Muscle layer of duodenum (tissue), 2 donors: Measurements from ENCODE around the gene TUBB4B.

Source experiments
- H3K27ac ChIP-seq: one replicate; pipeline ENCODE4 v1.7.0; 2013; ENCODE audit warnings: mild to moderate bottlenecking, low read length
- H3K27me3 ChIP-seq: one replicate; pipeline ENCODE4 v1.7.0; 2013; ENCODE audit warnings: low read depth, mild to moderate bottlenecking, control low read depth, low read length
- H3K36me3 ChIP-seq, 2 donors: one replicate each; pipeline ENCODE4 v1.7.0; 2013; ENCODE audit warnings: low read length in 2 of 2, control low read depth in 1 of 2, mild to moderate bottlenecking in 1 of 2; ENCODE audit not compliant: insufficient read depth in 2 of 2, control insufficient read depth in 1 of 2
- H3K4me1 ChIP-seq, 2 donors: one replicate each; pipeline ENCODE4 v1.7.0; 2013; ENCODE audit warnings: low read length in 2 of 2, mild to moderate bottlenecking in 2 of 2, control low read depth in 1 of 2, moderate library complexity in 1 of 2; ENCODE audit not compliant: insufficient read depth in 2 of 2, control insufficient read depth in 1 of 2
- H3K4me3 ChIP-seq, 2 donors: one replicate each; pipeline ENCODE4 v1.7.0; 2013; ENCODE audit warnings: low read length in 2 of 2, low read depth in 1 of 2, mild to moderate bottlenecking in 1 of 2
- H3K9me3 ChIP-seq, 2 donors: one replicate each; pipeline ENCODE4 v1.7.0; 2013; ENCODE audit warnings: low read length in 2 of 2, control low read depth in 1 of 2, mild to moderate bottlenecking in 1 of 2; ENCODE audit not compliant: control insufficient read depth in 1 of 2
- donor health status: healthy.

Gene TUBB4B

GRCh38 chr9:137199411-137200121 is 41.5 kb upstream of the TUBB4B start:
- H3K4me1 ChIP-seq: peaks cover 7 to 62% of the 10 kb centered on the region in 2 donors
- H3K36me3 ChIP-seq: no peaks in the 10 kb centered on the region
- no peaks in the 10 kb centered on the region for H3K9me3 ChIP-seq
- no peak overlapping the region for H3K27ac ChIP-seq
- no peaks in the 10 kb centered on the region for H3K27me3 ChIP-seq
- H3K4me3 ChIP-seq: peak overlapping the region; percentile 16 to 54

- H3K4me3 ChIP-seq: peak within 1 kb of the TSS; percentile 61 to 76
- H3K9me3 ChIP-seq: no peaks in the 10 kb centered on the region
- peak within 1 kb of the TSS; percentile 56 for H3K27ac ChIP-seq
- H3K36me3 ChIP-seq: no peaks in the 10 kb centered on the region
- H3K27me3 ChIP-seq: no peaks in the 10 kb centered on the region
- peaks cover 10 to 68% of the 10 kb centered on the region in 2 donors for H3K4me1 ChIP-seq
Observed at GRCh38 chr9:137200311-137201204, 40.5 kb upstream of the TUBB4B start, which contains the start of gene TPRN. Gene TPRN, minus strand, starts transcription at chr9:137200741. Its CDS starts 30 bp downstream, at chr9:137200711.

- Histone ChIP-seq H3K4me1 (peaks cover 13 to 74% of the 10 kb centered on the region in 2 donors), H3K36me3 (no peaks in the 10 kb centered on the region), H3K27ac (peak overlapping the region; percentile 56), H3K4me3 (peak overlapping the region; percentile 61 to 76), H3K9me3 (no peaks in the 10 kb centered on the region), H3K27me3 (no peaks in the 10 kb centered on the region)
Observed at GRCh38 chr9:137201205-137201868, 39.8 kb upstream of the TUBB4B start.

GRCh38 chr9:137202966-137203365 is 38.1 kb upstream of the TUBB4B start:
- no peaks in the 10 kb centered on the region for H3K36me3 ChIP-seq
- H3K4me3 ChIP-seq: no peak overlapping the region
- no peak overlapping the region for H3K27ac ChIP-seq
- no peaks in the 10 kb centered on the region for H3K27me3 ChIP-seq
- H3K9me3 ChIP-seq: no peaks in the 10 kb centered on the region
- peaks cover 21 to 77% of the 10 kb centered on the region in 2 donors for H3K4me1 ChIP-seq

- Histone ChIP-seq H3K27me3 (no peaks in the 10 kb centered on the region), H3K9me3 (no peaks in the 10 kb centered on the region), H3K4me3 (peak overlapping the region; percentile 84 to 98), H3K4me1 (peaks cover 21 to 60% of the 10 kb centered on the region in 2 donors), H3K36me3 (peaks cover 0 to 10% of the 10 kb centered on the region in 2 donors), H3K27ac (peak overlapping the region; percentile 69)
Observed at GRCh38 chr9:137204731-137205125, 36.4 kb upstream of the TUBB4B start.

GRCh38 chr9:137205126-137206069 is 35.7 kb upstream of the TUBB4B start, which contains the start of the genes NDOR1 and TMEM203:
Gene NDOR1, plus strand, starts transcription at chr9:137205700. Its CDS starts 78 bp downstream, at chr9:137205778.
Gene TMEM203, minus strand, starts transcription at chr9:137205648. Its CDS starts 234 bp downstream, at chr9:137205414.
- Histone ChIP-seq H3K27ac (peak within 1 kb of the TSS; percentile 69), H3K4me1 (peaks cover 21 to 58% of the 10 kb centered on the region in 2 donors), H3K36me3 (peaks cover 0 to 10% of the 10 kb centered on the region in 2 donors), H3K27me3 (no peaks in the 10 kb centered on the region), H3K4me3 (peak within 1 kb of the TSS; percentile 84 to 98), H3K9me3 (no peaks in the 10 kb centered on the region)

- H3K27ac ChIP-seq: no peak overlapping the region
- peaks cover 0 to 10% of the 10 kb centered on the region in 2 donors for H3K36me3 ChIP-seq
- H3K4me3 ChIP-seq: peak overlapping the region; percentile 84 to 98
- H3K4me1 ChIP-seq: peaks cover 21 to 51% of the 10 kb centered on the region in 2 donors
- no peaks in the 10 kb centered on the region for H3K9me3 ChIP-seq
- no peaks in the 10 kb centered on the region for H3K27me3 ChIP-seq
Observed at GRCh38 chr9:137206602-137207001, 34.5 kb upstream of the TUBB4B start.

- no peak overlapping the region for H3K4me3 ChIP-seq
- H3K27me3 ChIP-seq: no peaks in the 10 kb centered on the region
- peaks cover 6 to 7% of the 10 kb centered on the region in 2 donors for H3K4me1 ChIP-seq
- peaks cover 0 to 18% of the 10 kb centered on the region in 2 donors for H3K36me3 ChIP-seq
- H3K9me3 ChIP-seq: no peaks in the 10 kb centered on the region
- no peak overlapping the region for H3K27ac ChIP-seq
Observed at GRCh38 chr9:137211532-137211931, 29.6 kb upstream of the TUBB4B start.

GRCh38 chr9:137212520-137212919 is 28.6 kb upstream of the TUBB4B start:
- H3K9me3 ChIP-seq: no peaks in the 10 kb centered on the region

More at GRCh38 chr9:137212520-137212919, 28.6 kb upstream of the TUBB4B start:
- H3K27me3 ChIP-seq: no peaks in the 10 kb centered on the region
- peaks cover 0 to 18% of the 10 kb centered on the region in 2 donors for H3K36me3 ChIP-seq
- H3K27ac ChIP-seq: no peak overlapping the region
- no peaks in the 10 kb centered on the region for H3K4me1 ChIP-seq
- no peak overlapping the region for H3K4me3 ChIP-seq
